ENCODE results near the gene MICU1.

DNA sequence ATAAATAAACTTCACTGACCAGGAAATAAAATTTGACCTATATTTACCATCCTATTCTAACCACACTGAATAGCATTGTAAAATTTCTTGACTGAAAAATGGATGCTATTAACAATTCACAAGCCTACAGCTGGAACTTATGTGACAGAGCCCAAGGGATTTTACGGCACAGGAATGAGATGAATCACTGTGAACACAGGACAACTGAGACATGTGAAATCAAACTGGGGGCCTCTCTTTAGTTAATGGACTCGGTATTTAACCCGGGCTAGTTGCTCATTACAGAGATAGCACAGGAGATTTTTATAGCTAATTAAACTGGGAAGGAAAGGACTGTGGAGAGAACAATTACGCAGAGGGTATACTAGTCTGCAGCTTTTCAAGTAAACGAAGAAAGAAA, 100.6 kb downstream of the MICU1 start:
- TF ChIP-seq USF2 (IDR thresholded peaks at IDR 0.05; ENCODE audit: borderline replicate concordance, low read depth, low read length) = no peak
- no peak for TF ChIP-seq POLR2AphosphoS5 (IDR thresholded peaks at IDR 0.05; ENCODE audit: low read depth, low read length)
- no peak for TF ChIP-seq FOSL2 (IDR thresholded peaks at IDR 0.05; ENCODE audit: borderline replicate concordance, low read depth)
- TF ChIP-seq, protein P1, sequence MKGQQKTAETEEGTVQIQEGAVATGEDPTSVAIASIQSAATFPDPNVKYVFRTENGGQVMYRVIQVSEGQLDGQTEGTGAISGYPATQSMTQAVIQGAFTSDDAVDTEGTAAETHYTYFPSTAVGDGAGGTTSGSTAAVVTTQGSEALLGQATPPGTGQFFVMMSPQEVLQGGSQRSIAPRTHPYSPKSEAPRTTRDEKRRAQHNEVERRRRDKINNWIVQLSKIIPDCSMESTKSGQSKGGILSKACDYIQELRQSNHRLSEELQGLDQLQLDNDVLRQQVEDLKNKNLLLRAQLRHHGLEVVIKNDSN (IDR thresholded peaks at IDR 0.05; ENCODE audit: borderline replicate concordance, low read depth) = no peak
- TF ChIP-seq, protein P2, sequence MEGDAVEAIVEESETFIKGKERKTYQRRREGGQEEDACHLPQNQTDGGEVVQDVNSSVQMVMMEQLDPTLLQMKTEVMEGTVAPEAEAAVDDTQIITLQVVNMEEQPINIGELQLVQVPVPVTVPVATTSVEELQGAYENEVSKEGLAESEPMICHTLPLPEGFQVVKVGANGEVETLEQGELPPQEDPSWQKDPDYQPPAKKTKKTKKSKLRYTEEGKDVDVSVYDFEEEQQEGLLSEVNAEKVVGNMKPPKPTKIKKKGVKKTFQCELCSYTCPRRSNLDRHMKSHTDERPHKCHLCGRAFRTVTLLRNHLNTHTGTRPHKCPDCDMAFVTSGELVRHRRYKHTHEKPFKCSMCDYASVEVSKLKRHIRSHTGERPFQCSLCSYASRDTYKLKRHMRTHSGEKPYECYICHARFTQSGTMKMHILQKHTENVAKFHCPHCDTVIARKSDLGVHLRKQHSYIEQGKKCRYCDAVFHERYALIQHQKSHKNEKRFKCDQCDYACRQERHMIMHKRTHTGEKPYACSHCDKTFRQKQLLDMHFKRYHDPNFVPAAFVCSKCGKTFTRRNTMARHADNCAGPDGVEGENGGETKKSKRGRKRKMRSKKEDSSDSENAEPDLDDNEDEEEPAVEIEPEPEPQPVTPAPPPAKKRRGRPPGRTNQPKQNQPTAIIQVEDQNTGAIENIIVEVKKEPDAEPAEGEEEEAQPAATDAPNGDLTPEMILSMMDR (IDR thresholded peaks at IDR 0.05) = no peak
- no peak for TF ChIP-seq EP300 (IDR thresholded peaks at IDR 0.05; ENCODE audit: borderline replicate concordance in 1 of 2, low read depth in 1 of 2, low read length in 1 of 2)
- TF ChIP-seq REST (IDR thresholded peaks at IDR 0.05; ENCODE audit: low read depth, low read length) = no peak
- no peak for TF ChIP-seq YY1 (IDR thresholded peaks at IDR 0.05; ENCODE audit: low read depth)
- TF ChIP-seq MEF2A (IDR thresholded peaks at IDR 0.05; ENCODE audit: borderline replicate concordance, low read depth) = no peak
- TF ChIP-seq, protein P3, sequence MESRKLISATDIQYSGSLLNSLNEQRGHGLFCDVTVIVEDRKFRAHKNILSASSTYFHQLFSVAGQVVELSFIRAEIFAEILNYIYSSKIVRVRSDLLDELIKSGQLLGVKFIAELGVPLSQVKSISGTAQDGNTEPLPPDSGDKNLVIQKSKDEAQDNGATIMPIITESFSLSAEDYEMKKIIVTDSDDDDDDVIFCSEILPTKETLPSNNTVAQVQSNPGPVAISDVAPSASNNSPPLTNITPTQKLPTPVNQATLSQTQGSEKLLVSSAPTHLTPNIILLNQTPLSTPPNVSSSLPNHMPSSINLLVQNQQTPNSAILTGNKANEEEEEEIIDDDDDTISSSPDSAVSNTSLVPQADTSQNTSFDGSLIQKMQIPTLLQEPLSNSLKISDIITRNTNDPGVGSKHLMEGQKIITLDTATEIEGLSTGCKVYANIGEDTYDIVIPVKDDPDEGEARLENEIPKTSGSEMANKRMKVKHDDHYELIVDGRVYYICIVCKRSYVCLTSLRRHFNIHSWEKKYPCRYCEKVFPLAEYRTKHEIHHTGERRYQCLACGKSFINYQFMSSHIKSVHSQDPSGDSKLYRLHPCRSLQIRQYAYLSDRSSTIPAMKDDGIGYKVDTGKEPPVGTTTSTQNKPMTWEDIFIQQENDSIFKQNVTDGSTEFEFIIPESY (IDR thresholded peaks at IDR 0.05; ENCODE audit: borderline replicate concordance, low read depth) = no peak
- TF ChIP-seq TAF1 (IDR thresholded peaks at IDR 0.05; ENCODE audit: borderline replicate concordance, low read depth, low read length) = no peak
